Activated CD8-positive, alpha-beta memory T cell treated with anti-CD3 and anti-CD28 coated beads, Interleukin-2, amount 50 U/mL, for 24 hours (primary cell): ENCODE results near the gene HS1BP3.

ENCODE experiments used
- DNase-seq: peaks from one replicate; pipeline ENCODE4 v3.0.0-alpha.2; 2020; ENCODE audit errors: extremely low read depth

HS1BP3 gene, protein sequence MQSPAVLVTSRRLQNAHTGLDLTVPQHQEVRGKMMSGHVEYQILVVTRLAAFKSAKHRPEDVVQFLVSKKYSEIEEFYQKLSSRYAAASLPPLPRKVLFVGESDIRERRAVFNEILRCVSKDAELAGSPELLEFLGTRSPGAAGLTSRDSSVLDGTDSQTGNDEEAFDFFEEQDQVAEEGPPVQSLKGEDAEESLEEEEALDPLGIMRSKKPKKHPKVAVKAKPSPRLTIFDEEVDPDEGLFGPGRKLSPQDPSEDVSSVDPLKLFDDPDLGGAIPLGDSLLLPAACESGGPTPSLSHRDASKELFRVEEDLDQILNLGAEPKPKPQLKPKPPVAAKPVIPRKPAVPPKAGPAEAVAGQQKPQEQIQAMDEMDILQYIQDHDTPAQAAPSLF

DNA sequence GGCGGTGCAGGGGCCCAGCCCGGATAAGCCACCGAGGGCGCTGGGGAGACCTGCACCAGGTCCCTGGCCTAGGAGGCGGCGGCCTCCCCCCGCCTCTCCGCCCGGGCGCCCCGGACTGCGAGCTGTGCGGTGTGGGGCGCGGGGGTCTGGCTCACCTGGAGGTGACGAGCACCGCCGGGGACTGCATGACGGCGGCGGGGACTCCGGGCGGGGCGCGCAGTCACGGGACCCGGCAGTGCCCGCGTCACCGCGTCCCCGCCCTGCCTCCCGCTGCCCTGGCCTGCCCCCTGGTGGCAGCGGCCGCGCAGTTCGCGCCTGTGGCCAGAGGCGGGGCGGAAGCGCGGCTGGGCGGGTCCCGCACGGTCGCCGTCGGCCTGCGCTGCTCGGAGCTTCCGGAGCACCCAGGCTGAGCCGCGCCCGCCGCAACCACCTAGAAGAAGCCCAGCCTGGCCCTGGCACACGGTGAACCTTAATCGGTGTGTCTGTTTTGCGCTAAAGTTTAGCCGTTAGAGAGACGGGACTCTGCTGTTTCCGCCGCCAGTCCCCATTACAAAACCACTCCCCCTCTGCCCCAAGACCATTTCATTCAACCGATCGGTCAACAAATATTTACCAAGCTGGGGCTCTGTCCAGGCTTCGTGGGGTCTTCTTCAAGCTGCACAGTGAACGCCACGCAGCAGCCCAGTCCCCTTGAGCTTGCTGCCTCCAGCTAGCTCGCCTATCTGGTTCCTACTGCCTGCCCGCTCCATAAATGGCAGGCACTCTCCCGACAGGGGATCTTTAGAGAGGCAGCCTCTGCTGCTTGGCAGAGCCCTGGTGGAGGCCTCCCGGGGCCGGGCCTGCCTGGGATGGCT, at the start of gene HS1BP3:
Gene HS1BP3 (minus strand): TSS at position 222 of the 854 bp plus-strand sequence. CDS start 35 bp downstream, at position 187.
- peak; percentile 43 for DNase-seq

DNA sequence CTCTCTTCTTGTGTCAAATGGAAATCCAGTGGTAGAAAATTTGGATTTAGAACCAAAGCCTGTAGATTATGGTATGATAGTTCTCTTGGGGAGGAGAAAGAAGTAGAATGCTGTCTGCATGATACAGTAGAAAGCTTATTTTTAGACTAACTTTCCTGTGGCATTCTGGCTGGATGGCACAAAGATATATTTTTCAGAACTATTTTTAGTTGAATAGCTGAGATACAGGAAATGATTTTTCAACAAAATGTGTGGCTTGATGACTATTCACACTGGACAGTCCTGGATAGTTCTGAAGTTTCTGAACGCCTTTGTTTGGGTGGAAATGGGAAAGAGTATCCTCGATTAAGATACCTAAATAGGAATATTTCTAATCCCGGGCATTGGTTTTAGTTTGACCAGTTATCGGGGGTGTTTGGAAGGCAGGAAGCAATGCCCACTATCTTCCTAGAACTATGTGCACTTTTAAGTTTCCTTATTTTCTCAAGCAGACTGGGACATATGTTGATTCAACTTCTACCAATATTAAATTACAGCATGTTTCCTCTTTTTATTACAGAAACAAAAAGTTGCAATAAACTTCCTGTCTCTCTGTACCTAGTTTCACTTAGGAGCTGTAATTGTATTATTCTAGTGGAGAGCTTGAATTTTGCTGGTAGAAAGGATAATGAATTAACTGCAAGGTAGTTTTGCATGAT, 48.2 kb upstream of the HS1BP3 start:
- no peak for DNase-seq

DNA sequence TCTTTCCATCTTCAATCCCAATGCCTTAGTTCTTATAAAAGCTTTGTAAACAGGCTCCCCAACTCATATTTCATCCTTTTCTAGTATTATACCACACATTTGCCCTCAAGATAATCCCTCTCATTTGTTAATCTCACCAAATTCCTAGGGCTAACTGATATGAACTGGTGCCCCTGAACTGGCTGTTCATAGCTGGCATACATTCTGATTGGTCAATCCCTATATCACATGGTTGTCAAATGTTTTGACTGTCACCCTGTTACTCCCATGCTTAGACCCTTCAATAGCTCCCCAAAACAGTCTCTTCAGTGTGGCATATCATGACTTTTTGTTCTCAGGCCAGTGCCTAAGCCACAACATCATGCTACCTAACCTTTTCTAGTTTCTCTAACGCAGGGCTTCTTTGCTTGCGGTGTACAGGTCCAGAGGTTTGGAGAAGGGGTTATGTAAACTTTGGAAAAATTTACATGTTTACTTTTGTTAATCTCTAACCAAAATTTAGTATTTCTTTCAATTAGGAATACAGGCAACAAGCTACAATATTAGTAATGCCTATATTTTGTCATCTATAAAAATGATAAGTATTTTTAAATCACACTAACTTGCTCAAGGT, 46.5 kb upstream of the HS1BP3 start:
- DNase-seq: no peak

GRCh38 chr2:20696366-20696765, 45.5 kb upstream of the HS1BP3 start:
- DNase-seq: no peak

- DNase-seq: no peak
These were observed 42.4 kb upstream of the HS1BP3 start for GRCh38 chr2:20693317-20693716.

DNA sequence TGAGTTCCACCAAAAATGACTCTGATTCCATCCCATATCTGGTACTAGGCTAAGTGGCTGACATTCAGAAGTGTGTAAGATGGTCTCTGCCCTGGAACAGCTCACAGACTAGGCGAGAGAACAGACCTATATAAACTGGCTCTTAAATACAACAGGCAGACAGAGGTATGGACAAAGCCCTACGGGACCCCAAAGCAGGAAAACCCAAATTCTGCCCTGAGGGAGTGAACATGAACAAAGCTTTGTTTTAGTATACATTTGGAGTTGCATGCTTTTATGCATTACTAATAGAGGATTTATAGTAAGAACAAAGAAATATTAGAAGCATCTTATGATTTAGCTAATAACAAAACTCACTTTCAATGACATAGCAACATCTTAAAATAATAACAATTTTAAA, 41.2 kb upstream of the HS1BP3 start:
- DNase-seq: no peak

GRCh38 chr2:20691076-20691734, 40.3 kb upstream of the HS1BP3 start:
- no peak for DNase-seq

DNA sequence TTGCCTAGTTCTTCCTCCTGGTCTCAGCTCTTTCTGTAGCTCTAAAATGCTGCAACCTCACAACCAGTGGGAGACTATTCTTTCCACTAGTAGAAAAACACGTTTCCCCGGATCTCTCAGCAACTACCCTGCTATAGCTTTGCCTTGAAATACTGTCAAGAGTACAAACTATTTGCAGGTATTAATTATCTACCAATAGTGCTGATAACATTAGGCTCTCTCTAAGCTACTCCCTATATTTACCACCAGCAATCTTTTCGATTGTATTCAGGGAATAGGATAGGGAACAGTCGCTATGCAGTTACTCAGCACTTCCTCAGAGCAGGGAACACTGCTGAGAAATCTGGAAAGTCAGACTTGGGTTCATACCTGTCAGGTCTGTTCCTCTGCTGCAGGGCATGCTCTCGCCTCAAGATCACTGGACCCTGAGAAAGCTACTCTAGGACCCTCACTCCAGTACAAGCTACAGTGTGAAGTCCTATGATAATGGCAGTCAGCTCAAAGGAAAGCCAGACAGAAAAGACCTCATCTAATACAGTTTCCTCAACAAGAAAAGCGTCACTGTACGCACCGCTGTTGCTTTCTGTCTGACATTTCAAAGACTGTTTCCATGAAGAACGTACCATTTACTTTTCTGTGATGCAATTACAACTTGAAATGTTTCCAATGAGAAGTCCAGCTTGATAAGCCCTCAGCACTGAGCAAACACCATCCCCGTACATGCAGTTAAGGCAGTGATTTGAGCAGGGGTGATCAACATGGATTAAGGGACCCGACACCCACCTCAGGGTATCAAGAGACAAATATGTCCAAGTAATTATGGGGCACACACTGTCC, 38.7 kb upstream of the HS1BP3 start:
- DNase-seq: no peak

DNA sequence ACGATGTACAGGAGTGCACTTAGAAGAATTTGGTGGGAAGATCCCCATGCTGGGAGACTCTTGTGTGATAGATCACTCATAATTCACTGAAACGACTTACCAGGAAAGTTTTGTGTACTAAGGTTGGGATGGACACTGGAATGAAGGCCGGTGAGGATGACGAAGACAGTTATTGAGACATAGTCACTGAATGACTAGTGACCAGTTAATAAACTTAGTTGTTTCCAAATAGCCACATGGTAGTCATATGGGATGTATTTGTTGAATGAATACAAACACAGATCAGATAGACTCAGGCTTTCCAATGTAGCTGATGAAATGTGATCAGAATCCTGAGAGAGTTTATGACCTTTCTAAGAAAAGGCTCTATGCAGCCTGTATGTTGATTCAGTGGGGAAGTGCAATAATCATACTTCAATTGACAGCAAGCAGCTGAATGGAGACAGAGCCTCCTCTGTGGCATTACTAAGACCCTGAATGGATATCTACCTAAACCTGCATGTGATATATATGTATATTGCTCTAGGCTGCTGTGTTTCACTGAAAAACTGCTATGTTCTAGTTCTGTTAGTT, 36.4 kb upstream of the HS1BP3 start:
- no peak for DNase-seq

- no peak for DNase-seq
These were observed 33.7 kb upstream of the HS1BP3 start for GRCh38 chr2:20684581-20685063.

DNA sequence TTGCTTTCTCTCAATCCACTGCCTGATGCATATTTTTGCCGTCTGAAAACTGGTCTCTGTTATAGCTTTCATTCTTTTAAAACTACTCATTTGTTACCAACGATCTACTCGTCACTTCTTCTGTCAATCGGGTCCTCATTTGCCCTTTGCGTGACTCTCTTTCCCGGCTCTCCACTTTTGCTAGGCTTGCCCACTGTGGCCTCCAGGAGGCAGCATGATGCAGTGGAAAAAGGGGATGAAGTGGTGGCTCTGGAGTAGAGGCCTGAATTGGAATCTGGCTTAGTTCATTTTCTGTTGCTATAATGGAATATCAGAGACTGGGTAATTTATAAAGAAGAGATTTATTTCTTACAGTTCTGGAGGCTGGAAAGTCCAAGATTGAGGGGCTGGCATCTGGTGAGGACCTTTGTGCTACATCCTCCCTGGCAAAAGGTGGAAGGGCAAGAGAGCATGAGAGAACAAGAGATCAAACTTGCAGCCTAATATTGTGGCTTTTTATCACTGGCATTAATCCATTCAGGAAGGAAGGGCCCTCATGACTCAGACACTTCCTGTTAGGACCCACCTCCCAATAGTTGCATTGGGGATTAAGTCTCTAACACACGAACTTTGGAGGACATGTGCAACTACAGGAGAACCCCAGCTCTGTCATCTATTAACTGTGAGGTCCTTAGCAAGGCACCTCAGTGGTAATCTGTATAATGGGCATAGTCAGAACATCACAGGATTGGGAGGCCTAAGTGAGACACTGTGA, 31.4 kb upstream of the HS1BP3 start:
- no peak for DNase-seq

DNA sequence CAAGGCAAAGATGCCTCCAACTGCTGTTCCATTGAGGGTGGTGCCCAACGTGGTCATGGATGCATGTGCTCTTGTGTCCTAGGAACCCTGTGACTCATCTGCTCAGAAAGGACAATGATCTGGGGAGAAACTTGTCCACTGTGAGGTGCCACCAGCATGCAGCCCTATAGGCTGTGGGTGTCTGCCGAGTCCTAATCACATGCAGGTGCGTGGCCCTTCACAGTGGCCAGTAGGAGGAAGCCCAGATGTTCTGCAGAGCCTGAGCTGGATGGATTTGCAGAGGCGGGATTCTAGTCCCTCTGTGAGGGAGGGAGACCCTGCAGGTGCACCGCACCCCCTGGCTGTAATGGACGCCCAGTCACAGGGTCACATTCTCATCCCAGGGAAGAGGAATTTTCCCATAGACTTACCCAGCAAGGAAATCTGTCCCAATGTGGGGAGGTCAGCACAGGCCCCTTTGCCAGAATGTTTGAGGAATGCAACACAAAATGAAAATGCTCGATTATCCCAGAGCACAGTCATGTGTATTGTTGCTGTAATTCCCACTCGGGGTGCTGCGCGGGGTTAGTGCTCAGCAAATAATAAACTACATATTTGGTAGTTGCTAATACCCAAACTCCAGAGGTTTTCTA, 30.0 kb upstream of the HS1BP3 start:
- DNase-seq: no peak

DNA sequence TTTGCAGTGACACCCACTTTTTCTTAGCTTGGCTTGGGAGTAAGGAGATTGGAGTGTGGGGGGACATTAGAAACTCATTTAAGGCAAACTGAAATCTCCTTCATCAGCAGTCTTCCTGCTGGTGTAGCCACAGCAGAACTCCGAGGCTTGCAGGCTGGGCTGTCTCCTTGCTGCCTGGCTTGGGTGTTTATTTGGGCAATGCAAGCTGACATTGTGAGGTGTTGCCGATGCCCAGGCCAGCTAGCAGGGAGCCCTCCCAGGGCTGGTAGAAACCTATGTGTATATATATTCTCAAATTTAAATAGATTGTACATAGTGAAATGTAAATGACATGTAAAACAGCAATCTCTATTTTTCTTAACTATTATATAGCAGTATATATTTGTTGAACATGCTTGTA, 27.9 kb upstream of the HS1BP3 start:
- DNase-seq: no peak

- DNase-seq: no peak
These were observed 27.1 kb upstream of the HS1BP3 start for GRCh38 chr2:20678086-20678395.

- no peak for DNase-seq
These were observed 26.6 kb upstream of the HS1BP3 start for GRCh38 chr2:20677301-20678085.

DNA sequence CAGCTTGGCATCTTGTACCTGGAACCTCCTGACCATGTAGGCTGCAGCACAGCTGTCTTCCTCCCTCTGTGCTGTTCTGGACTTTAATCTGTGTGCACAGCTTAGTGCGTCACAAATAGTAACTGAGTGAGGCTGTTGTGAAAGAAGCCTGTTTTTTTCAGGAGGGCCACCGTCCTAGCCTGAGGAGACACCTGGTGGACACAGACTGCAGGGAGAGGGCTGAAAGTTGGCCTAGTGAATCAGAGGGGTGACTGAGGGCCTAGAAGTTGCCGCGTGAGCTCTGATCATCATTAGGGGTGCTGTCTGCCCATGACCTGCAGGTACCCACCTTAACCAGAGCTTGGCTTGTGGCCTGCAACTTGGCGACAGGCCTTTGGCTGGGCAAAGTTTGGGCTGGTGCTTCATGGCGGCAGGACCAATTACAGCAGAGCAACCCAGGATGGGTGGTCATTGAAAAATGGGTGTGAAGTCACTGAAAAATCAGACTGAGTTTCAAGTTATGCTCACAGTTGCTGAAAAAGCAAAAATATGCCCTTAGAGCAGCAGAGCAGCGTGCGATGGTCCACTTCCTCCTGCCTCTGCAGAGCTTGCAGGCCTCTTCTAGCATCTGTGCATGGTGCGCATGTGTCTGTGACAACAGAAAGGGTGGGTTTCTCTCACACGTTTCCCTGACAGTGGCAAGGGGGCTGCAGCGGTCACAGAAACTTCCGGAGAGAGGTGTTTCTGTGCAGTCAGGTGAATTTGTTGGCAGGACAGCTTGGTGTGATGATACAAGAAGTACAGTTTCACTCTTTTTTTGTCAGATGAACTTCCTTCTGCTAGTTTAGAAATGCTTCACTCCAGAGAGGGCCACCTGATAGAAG, 25.7 kb upstream of the HS1BP3 start:
- no peak for DNase-seq

GRCh38 chr2:20675701-20676352, 24.9 kb upstream of the HS1BP3 start:
- DNase-seq: no peak
